ENCODE results near the gene DLGAP3. TPM values are rescaled to one million over a fixed set of nuclear protein-coding genes. Genes with fewer than 3 reads are reported as not detected.

The DLGAP3 gene
- total RNA-seq, 1 donor from 2014 or later, result not detected

- Histone ChIP-seq H3K4me3 (ENCODE audit: low read length in 3 of 3) (no peak overlapping the region), H3K27ac (ENCODE audit: low read depth, low read length) (no peak overlapping the region), H3K27me3 (ENCODE audit: control insufficient read depth in 3 of 3, insufficient read depth in 3 of 3, low read length in 3 of 3) (peaks cover 39 to 48% (median 46%) of the 10 kb centered on the region in 3 donors), H3K9ac (ENCODE audit: low read depth in 1 of 3, low read length in 3 of 3) (no peak overlapping the region), H3K36me3 (ENCODE audit: control insufficient read depth in 3 of 3, insufficient read depth in 3 of 3, low read length in 3 of 3) (no peaks in the 10 kb centered on the region), H3K9me3 (ENCODE audit: control insufficient read depth in 3 of 3, low read length in 3 of 3) (peaks cover 0 to 5% (median 0%) of the 10 kb centered on the region in 3 donors), H3K4me1 (ENCODE audit: control insufficient read depth in 3 of 3, insufficient read depth in 3 of 3, low read length in 3 of 3) (peaks cover 6 to 10% (median 9%) of the 10 kb centered on the region in 3 donors)
These were observed 1.2 kb upstream of the DLGAP3 start for GRCh38 chr1:34930702-34931071.

GRCh38 chr1:34929853-34930701, 627 bp upstream of the DLGAP3 start:
- Histone ChIP-seq H3K9ac (ENCODE audit: low read depth in 1 of 3, low read length in 3 of 3) (no peak overlapping the region), H3K9me3 (ENCODE audit: control insufficient read depth in 3 of 3, low read length in 3 of 3) (peaks cover 0 to 5% (median 0%) of the 10 kb centered on the region in 3 donors), H3K27ac (ENCODE audit: low read depth, low read length) (no peak overlapping the region), H3K4me1 (ENCODE audit: control insufficient read depth in 3 of 3, insufficient read depth in 3 of 3, low read length in 3 of 3) (peaks cover 6 to 10% (median 9%) of the 10 kb centered on the region in 3 donors), H3K4me3 (ENCODE audit: low read length in 3 of 3) (peak overlapping the region in 2 of 3 donors; percentile 49 to 56), H3K36me3 (ENCODE audit: control insufficient read depth in 3 of 3, insufficient read depth in 3 of 3, low read length in 3 of 3) (no peaks in the 10 kb centered on the region), H3K27me3 (ENCODE audit: control insufficient read depth in 3 of 3, insufficient read depth in 3 of 3, low read length in 3 of 3) (peaks cover 40 to 50% (median 46%) of the 10 kb centered on the region in 3 donors)

- Histone ChIP-seq H3K4me1 (ENCODE audit: control insufficient read depth in 3 of 3, insufficient read depth in 3 of 3, low read length in 3 of 3) (peaks cover 6 to 10% (median 9%) of the 10 kb centered on the region in 3 donors), H3K27me3 (ENCODE audit: control insufficient read depth in 3 of 3, insufficient read depth in 3 of 3, low read length in 3 of 3) (peaks cover 40 to 46% (median 46%) of the 10 kb centered on the region in 3 donors), H3K27ac (ENCODE audit: low read depth, low read length) (no peak overlapping the region), H3K9me3 (ENCODE audit: control insufficient read depth in 3 of 3, low read length in 3 of 3) (no peaks in the 10 kb centered on the region), H3K36me3 (ENCODE audit: control insufficient read depth in 3 of 3, insufficient read depth in 3 of 3, low read length in 3 of 3) (no peaks in the 10 kb centered on the region), H3K4me3 (ENCODE audit: low read length in 3 of 3) (peak overlapping the region; percentile 24 to 61 (median 48)), H3K9ac (ENCODE audit: low read depth in 1 of 3, low read length in 3 of 3) (peak overlapping the region in 1 of 3 donors; percentile 25)
These were observed 552 bp downstream of the DLGAP3 start for GRCh38 chr1:34928699-34929496.

GRCh38 chr1:34928066-34928696, 1.3 kb downstream of the DLGAP3 start:
- Histone ChIP-seq H3K4me1 (ENCODE audit: control insufficient read depth in 3 of 3, insufficient read depth in 3 of 3, low read length in 3 of 3) (peaks cover 6 to 10% (median 9%) of the 10 kb centered on the region in 3 donors), H3K27me3 (ENCODE audit: control insufficient read depth in 3 of 3, insufficient read depth in 3 of 3, low read length in 3 of 3) (peaks cover 44 to 52% (median 51%) of the 10 kb centered on the region in 3 donors), H3K9ac (ENCODE audit: low read depth in 1 of 3, low read length in 3 of 3) (no peak overlapping the region), H3K9me3 (ENCODE audit: control insufficient read depth in 3 of 3, low read length in 3 of 3) (no peaks in the 10 kb centered on the region), H3K36me3 (ENCODE audit: control insufficient read depth in 3 of 3, insufficient read depth in 3 of 3, low read length in 3 of 3) (no peaks in the 10 kb centered on the region), H3K4me3 (ENCODE audit: low read length in 3 of 3) (no peak overlapping the region), H3K27ac (ENCODE audit: low read depth, low read length) (no peak overlapping the region)

- H3K4me3 ChIP-seq (ENCODE audit: low read length in 3 of 3), result no peak overlapping the region
- no peaks in the 10 kb centered on the region for H3K36me3 ChIP-seq (ENCODE audit: control insufficient read depth in 3 of 3, insufficient read depth in 3 of 3, low read length in 3 of 3)
- peaks cover 52 to 57% (median 52%) of the 10 kb centered on the region in 3 donors for H3K27me3 ChIP-seq (ENCODE audit: control insufficient read depth in 3 of 3, insufficient read depth in 3 of 3, low read length in 3 of 3)
- peaks cover 6 to 10% (median 9%) of the 10 kb centered on the region in 3 donors for H3K4me1 ChIP-seq (ENCODE audit: control insufficient read depth in 3 of 3, insufficient read depth in 3 of 3, low read length in 3 of 3)
- no peak overlapping the region for H3K27ac ChIP-seq (ENCODE audit: low read depth, low read length)
- no peaks in the 10 kb centered on the region for H3K9me3 ChIP-seq (ENCODE audit: control insufficient read depth in 3 of 3, low read length in 3 of 3)
- H3K9ac ChIP-seq (ENCODE audit: low read depth in 1 of 3, low read length in 3 of 3), result no peak overlapping the region
These were observed 2.1 kb downstream of the DLGAP3 start for GRCh38 chr1:34927316-34927715.

GRCh38 chr1:34926894-34927293, 2.6 kb downstream of the DLGAP3 start:
- peaks cover 6 to 10% (median 9%) of the 10 kb centered on the region in 3 donors for H3K4me1 ChIP-seq (ENCODE audit: control insufficient read depth in 3 of 3, insufficient read depth in 3 of 3, low read length in 3 of 3)
- H3K9me3 ChIP-seq (ENCODE audit: control insufficient read depth in 3 of 3, low read length in 3 of 3), result no peaks in the 10 kb centered on the region
- H3K27ac ChIP-seq (ENCODE audit: low read depth, low read length), result no peak overlapping the region
- H3K4me3 ChIP-seq (ENCODE audit: low read length in 3 of 3), result no peak overlapping the region
- H3K9ac ChIP-seq (ENCODE audit: low read depth in 1 of 3, low read length in 3 of 3), result no peak overlapping the region
- H3K36me3 ChIP-seq (ENCODE audit: control insufficient read depth in 3 of 3, insufficient read depth in 3 of 3, low read length in 3 of 3), result no peaks in the 10 kb centered on the region
- peaks cover 52 to 61% (median 56%) of the 10 kb centered on the region in 3 donors for H3K27me3 ChIP-seq (ENCODE audit: control insufficient read depth in 3 of 3, insufficient read depth in 3 of 3, low read length in 3 of 3)

- Histone ChIP-seq H3K27ac (ENCODE audit: low read depth, low read length) (no peak overlapping the region), H3K9ac (ENCODE audit: low read depth in 1 of 3, low read length in 3 of 3) (no peak overlapping the region), H3K9me3 (ENCODE audit: control insufficient read depth in 3 of 3, low read length in 3 of 3) (no peaks in the 10 kb centered on the region), H3K27me3 (ENCODE audit: control insufficient read depth in 3 of 3, insufficient read depth in 3 of 3, low read length in 3 of 3) (peaks cover 52 to 66% (median 63%) of the 10 kb centered on the region in 3 donors), H3K4me1 (ENCODE audit: control insufficient read depth in 3 of 3, insufficient read depth in 3 of 3, low read length in 3 of 3) (peaks cover 6 to 10% (median 9%) of the 10 kb centered on the region in 3 donors), H3K4me3 (ENCODE audit: low read length in 3 of 3) (no peak overlapping the region), H3K36me3 (ENCODE audit: control insufficient read depth in 3 of 3, insufficient read depth in 3 of 3, low read length in 3 of 3) (no peaks in the 10 kb centered on the region)
These were observed 3.3 kb downstream of the DLGAP3 start for GRCh38 chr1:34926156-34926555.

GRCh38 chr1:34925730-34926129, 3.7 kb downstream of the DLGAP3 start:
- H3K9ac ChIP-seq (ENCODE audit: low read depth in 1 of 3, low read length in 3 of 3), result no peak overlapping the region
- H3K36me3 ChIP-seq (ENCODE audit: control insufficient read depth in 3 of 3, insufficient read depth in 3 of 3, low read length in 3 of 3), result no peaks in the 10 kb centered on the region
- H3K4me1 ChIP-seq (ENCODE audit: control insufficient read depth in 3 of 3, insufficient read depth in 3 of 3, low read length in 3 of 3), result peaks cover 6 to 10% (median 9%) of the 10 kb centered on the region in 3 donors
- H3K27ac ChIP-seq (ENCODE audit: low read depth, low read length), result no peak overlapping the region
- no peak overlapping the region for H3K4me3 ChIP-seq (ENCODE audit: low read length in 3 of 3)
- no peaks in the 10 kb centered on the region for H3K9me3 ChIP-seq (ENCODE audit: control insufficient read depth in 3 of 3, low read length in 3 of 3)
- H3K27me3 ChIP-seq (ENCODE audit: control insufficient read depth in 3 of 3, insufficient read depth in 3 of 3, low read length in 3 of 3), result peaks cover 48 to 67% (median 62%) of the 10 kb centered on the region in 3 donors

GRCh38 chr1:34924759-34925555, 4.5 kb downstream of the DLGAP3 start:
- Histone ChIP-seq H3K4me1 (ENCODE audit: control insufficient read depth in 3 of 3, insufficient read depth in 3 of 3, low read length in 3 of 3) (peaks cover 6 to 7% (median 7%) of the 10 kb centered on the region in 3 donors), H3K9ac (ENCODE audit: low read depth in 1 of 3, low read length in 3 of 3) (no peak overlapping the region), H3K9me3 (ENCODE audit: control insufficient read depth in 3 of 3, low read length in 3 of 3) (no peaks in the 10 kb centered on the region), H3K36me3 (ENCODE audit: control insufficient read depth in 3 of 3, insufficient read depth in 3 of 3, low read length in 3 of 3) (no peaks in the 10 kb centered on the region), H3K27me3 (ENCODE audit: control insufficient read depth in 3 of 3, insufficient read depth in 3 of 3, low read length in 3 of 3) (peaks cover 49 to 70% (median 58%) of the 10 kb centered on the region in 3 donors), H3K4me3 (ENCODE audit: low read length in 3 of 3) (no peak overlapping the region), H3K27ac (ENCODE audit: low read depth, low read length) (no peak overlapping the region)

All from skeletal muscle tissue (tissue), 4 donors.